BJ (cell line): ENCODE measurements around the gene NPTN. TPM values are rescaled to one million over a fixed set of nuclear protein-coding genes. Genes with fewer than 3 reads are reported as not detected.

Source experiments
- CTCF ChIA-PET: fragments of 350-600 bp; formaldehyde crosslinking; extraction: SDS; loops from one replicate; lab custom pipeline; 2021; ENCODE audit warnings: antibody characterized with exemption, inconsistent platforms; lab: Yijun Ruan, JAX
- POLR2A ChIA-PET: fragments of 300-600 bp; sonication (Branson Sonifier 250); formaldehyde crosslinking; extraction: SDS; loops from one replicate; lab custom pipeline; 2021; ENCODE audit warnings: antibody characterized with exemption; lab: Charles Lee
- DNase-seq: peaks from one replicate; pipeline ENCODE4 v3.0.0-alpha.2; 2011; ENCODE audit warnings: low read depth
- H3K27me3 ChIP-seq: 2 replicates; pipeline ENCODE4 v1.6.0; 2011; ENCODE audit warnings: low read length; ENCODE audit not compliant: control insufficient read depth, insufficient read depth
- H3K36me3 ChIP-seq: 2 replicates; pipeline ENCODE4 v1.5.1; 2011; ENCODE audit warnings: low read length; ENCODE audit not compliant: control insufficient read depth, insufficient read depth
- H3K4me3 ChIP-seq: 2 replicates; pipeline ENCODE4 v1.5.1; 2011; ENCODE audit warnings: low read depth, mild to moderate bottlenecking, control low read depth, low read length
- polyA plus RNA-seq: library from polyadenylated mRNA; depleted of rRNA; stranded (reverse); fragments of >200 nt; gene quantifications from 2 replicates; pipeline ENCODE4 v1.2.3, GENCODE V29; 2011
- TF ChIP-seq, protein P1 (sequence below): IDR thresholded peaks from 2 replicates; pipeline ENCODE4 v1.5.1; 2011; ENCODE audit warnings: low read depth, mild to moderate bottlenecking, control low read depth, inconsistent platforms, low read length, moderate library complexity; ENCODE audit not compliant: insufficient read depth

NPTN gene
- polyA plus RNA-seq, 1 experiment: 406 TPM

DNA sequence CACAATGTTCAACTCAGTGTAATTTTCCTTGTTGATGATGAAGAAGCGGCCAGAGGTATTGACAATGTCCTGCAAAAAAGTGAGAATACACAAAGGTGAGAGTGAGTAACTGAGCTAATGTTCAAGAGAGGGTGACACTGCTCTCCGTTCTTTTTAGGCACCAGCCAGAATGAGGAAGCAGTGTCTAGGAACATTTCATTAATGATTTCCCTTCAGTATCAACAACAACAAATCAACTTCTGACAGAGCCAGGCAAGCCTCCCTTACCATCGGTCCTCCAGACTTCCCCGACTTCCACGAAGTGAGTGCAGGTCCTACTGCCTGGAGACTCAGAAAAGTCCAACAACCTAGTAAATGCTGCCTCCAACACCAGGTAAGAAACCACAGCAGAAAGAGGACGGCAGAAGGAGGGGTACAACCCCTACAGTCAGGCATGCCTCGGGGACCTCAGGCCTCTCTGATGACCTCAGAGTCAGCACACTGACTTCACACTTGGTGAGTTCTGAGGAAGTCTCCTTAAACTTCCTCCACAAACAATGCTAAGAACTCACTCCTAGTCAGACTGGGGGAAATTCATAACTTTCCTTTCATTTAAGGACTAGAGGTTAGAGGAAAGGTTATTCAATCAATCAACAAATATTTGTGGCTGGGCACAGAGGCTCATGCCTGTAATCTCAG lies 62.7 kb downstream of the NPTN start:
- TF ChIP-seq, protein P1, sequence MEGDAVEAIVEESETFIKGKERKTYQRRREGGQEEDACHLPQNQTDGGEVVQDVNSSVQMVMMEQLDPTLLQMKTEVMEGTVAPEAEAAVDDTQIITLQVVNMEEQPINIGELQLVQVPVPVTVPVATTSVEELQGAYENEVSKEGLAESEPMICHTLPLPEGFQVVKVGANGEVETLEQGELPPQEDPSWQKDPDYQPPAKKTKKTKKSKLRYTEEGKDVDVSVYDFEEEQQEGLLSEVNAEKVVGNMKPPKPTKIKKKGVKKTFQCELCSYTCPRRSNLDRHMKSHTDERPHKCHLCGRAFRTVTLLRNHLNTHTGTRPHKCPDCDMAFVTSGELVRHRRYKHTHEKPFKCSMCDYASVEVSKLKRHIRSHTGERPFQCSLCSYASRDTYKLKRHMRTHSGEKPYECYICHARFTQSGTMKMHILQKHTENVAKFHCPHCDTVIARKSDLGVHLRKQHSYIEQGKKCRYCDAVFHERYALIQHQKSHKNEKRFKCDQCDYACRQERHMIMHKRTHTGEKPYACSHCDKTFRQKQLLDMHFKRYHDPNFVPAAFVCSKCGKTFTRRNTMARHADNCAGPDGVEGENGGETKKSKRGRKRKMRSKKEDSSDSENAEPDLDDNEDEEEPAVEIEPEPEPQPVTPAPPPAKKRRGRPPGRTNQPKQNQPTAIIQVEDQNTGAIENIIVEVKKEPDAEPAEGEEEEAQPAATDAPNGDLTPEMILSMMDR: no peak
- peaks cover 25% of the 10 kb centered on the region for H3K36me3 ChIP-seq
- no peaks in the 10 kb centered on the region for H3K27me3 ChIP-seq
- ChIA-PET CTCF (interaction anchor here (1.1 to 1.9 kb wide), 4 partner anchors 10 to 327 kb away, joined by 3 to 6 read pairs (median 3); no protein-coding TSS in a partner anchor), POLR2A (no interaction called here)
- no peak overlapping the region for H3K4me3 ChIP-seq
- DNase-seq: no peak

DNA sequence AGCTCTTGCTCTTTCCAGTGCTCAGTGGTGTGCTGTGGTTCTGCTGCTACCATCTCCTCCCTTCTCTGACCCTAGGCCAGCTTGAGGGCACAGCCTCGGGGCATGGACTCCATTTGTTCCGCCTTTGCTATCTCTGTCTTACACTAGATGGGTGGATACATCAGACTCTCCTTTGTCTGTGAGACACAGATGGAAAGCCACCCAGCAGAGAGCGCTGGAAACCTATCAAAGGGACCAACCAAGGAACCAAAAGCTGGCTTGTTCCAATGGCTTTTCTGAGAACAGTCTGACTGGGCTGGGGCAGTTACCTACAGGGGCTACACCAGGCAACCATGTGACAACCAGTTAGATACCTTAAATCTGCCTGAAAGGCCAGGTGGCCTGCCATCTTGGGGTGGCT lies 63.8 kb downstream of the NPTN start:
- TF ChIP-seq, protein P1: no peak
- ChIA-PET POLR2A (no interaction called here), CTCF (interaction anchor here (0.9 to 2.3 kb wide), 8 partner anchors 9 to 130 kb away, joined by 3 to 10 read pairs (median 4); no protein-coding TSS in a partner anchor)
- Histone ChIP-seq H3K4me3 (no peak overlapping the region), H3K27me3 (no peaks in the 10 kb centered on the region), H3K36me3 (peaks cover 25% of the 10 kb centered on the region)
- DNase-seq: no peak

DNA sequence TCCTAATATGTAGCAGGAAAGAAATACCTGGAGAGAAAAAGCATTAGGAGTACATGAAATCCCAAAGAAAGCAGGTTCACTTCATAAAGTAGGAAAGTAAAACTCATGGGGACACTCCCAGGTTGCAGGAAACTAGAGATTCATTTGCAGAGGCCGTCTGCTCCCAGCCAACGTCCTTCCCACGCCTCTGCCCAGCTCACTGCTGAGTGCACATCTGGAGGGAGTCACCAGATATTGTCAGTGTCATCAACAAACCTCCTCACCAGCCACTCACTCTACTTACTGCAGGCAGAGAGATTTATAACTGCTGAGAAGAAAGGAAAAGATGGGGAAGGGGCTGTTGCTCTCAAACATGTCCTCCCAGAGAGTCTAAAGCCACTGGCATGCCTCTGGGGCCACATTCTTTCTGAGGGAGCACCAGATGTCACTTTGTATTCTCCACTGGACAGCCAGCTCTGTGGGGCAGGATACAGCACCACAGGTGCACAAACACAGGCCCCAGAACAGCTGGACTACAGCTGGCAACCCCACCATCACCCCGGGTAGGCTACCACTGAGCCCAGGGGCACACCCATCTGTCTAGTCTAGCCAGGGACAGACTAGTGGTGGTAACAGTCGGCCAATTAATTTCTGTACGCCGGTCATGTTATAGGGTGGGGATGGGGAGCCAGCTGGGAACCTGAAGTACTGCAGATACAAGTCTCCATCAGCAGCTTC lies 64.5 kb downstream of the NPTN start:
- no peak for DNase-seq
- Histone ChIP-seq H3K27me3 (no peaks in the 10 kb centered on the region), H3K36me3 (peaks cover 25% of the 10 kb centered on the region), H3K4me3 (no peak overlapping the region)
- ChIA-PET CTCF (interaction anchor here (0.9 to 2.3 kb wide), 8 partner anchors 8 to 131 kb away, joined by 3 to 10 read pairs (median 4); no protein-coding TSS in a partner anchor), POLR2A (no interaction called here)
- TF ChIP-seq, protein P1: no peak

DNA sequence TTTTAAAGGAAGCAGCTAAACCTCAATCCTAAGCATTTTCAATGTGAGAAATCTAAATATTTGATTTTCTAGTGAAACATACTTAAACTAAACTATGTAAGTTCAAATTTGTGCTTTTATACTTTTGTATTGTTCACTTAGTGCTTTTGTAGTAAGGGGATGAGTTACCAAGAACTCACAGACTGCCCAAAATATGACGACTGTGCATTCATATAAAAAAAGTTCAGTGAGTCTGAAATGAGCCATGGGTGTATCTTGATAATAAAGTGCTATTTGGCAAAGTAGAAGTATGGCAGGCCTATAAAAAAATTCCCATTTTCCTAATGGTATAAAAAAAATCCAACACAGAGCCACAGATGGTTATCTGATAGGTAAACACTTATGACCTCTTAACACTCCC lies 66.2 kb downstream of the NPTN start:
- H3K4me3 ChIP-seq: no peak overlapping the region
- no peaks in the 10 kb centered on the region for H3K27me3 ChIP-seq
- ChIA-PET POLR2A (interaction anchor here (0.5 kb wide), 1 partner anchor 530 kb away, joined by 4 read pairs; no protein-coding TSS in a partner anchor), CTCF (no interaction called here)
- TF ChIP-seq, protein P1: no peak
- no peak for DNase-seq
- H3K36me3 ChIP-seq: peaks cover 20% of the 10 kb centered on the region

DNA sequence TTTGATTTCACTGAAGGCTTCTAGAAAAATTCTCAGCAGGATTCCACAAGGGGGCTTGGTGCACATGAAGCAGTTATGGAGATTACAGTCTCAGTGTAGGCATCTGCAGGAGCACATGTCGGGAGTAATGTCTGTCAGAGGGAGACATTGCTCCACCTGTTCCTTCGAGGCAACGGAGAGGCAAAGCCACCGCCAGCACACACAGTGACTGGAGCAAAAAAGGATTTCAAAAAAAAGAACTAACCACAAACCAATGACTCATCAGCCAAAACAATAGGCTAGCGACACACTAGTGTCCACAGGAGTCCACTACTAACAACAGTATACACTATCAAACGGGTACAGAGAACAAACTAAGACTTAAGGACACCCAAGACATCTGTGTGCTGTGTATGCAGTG lies 68.9 kb downstream of the NPTN start:
- Histone ChIP-seq H3K4me3 (no peak overlapping the region), H3K36me3 (peaks cover 7% of the 10 kb centered on the region), H3K27me3 (no peaks in the 10 kb centered on the region)
- peak; percentile 11 for DNase-seq
- ChIA-PET POLR2A (no interaction called here), CTCF (interaction anchor here (0.9 to 8.1 kb wide), 3 partner anchors 73 to 141 kb away, joined by 3 to 130 read pairs (median 4); partner anchors contain the start of gene NPTN)
- TF ChIP-seq, protein P1: peak; percentile 43; the same call in 1 of the 2 replicates
